ENCODE measurements around the gene ADAM15.

Gene ADAM15

GRCh38 chr1:155060736-155061135, 9.6 kb downstream of the ADAM15 start:
- H3K27ac Mint-ChIP-seq = no peak overlapping the region
- TF ChIP-seq, protein P1, sequence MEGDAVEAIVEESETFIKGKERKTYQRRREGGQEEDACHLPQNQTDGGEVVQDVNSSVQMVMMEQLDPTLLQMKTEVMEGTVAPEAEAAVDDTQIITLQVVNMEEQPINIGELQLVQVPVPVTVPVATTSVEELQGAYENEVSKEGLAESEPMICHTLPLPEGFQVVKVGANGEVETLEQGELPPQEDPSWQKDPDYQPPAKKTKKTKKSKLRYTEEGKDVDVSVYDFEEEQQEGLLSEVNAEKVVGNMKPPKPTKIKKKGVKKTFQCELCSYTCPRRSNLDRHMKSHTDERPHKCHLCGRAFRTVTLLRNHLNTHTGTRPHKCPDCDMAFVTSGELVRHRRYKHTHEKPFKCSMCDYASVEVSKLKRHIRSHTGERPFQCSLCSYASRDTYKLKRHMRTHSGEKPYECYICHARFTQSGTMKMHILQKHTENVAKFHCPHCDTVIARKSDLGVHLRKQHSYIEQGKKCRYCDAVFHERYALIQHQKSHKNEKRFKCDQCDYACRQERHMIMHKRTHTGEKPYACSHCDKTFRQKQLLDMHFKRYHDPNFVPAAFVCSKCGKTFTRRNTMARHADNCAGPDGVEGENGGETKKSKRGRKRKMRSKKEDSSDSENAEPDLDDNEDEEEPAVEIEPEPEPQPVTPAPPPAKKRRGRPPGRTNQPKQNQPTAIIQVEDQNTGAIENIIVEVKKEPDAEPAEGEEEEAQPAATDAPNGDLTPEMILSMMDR (IDR thresholded peaks at IDR 0.05) = no peak
- H3K9me3 Mint-ChIP-seq = no peaks in the 10 kb centered on the region
- DNase-seq = no peak
- H3K36me3 Mint-ChIP-seq (ENCODE audit: low read depth) = no peaks in the 10 kb centered on the region
- peaks cover 11% of the 10 kb centered on the region for H3K27me3 Mint-ChIP-seq (ENCODE audit: low read depth, poor library complexity)
- peaks cover 36% of the 10 kb centered on the region for H3K4me1 Mint-ChIP-seq
- no peak overlapping the region for H3K4me3 Mint-ChIP-seq

GRCh38 chr1:155061381-155062150, 10.4 kb downstream of the ADAM15 start:
- TF ChIP-seq, protein P1 (IDR thresholded peaks at IDR 0.05) = peak; percentile 98
- DNase-seq = peak; percentile 98
- no peaks in the 10 kb centered on the region for H3K9me3 Mint-ChIP-seq
- H3K27me3 Mint-ChIP-seq (ENCODE audit: low read depth, poor library complexity) = peaks cover 16% of the 10 kb centered on the region
- H3K4me1 Mint-ChIP-seq = peaks cover 43% of the 10 kb centered on the region
- peaks cover 7% of the 10 kb centered on the region for H3K36me3 Mint-ChIP-seq (ENCODE audit: low read depth)
- H3K27ac Mint-ChIP-seq = no peak overlapping the region
- peak overlapping the region; percentile 38 for H3K4me3 Mint-ChIP-seq

DNA sequence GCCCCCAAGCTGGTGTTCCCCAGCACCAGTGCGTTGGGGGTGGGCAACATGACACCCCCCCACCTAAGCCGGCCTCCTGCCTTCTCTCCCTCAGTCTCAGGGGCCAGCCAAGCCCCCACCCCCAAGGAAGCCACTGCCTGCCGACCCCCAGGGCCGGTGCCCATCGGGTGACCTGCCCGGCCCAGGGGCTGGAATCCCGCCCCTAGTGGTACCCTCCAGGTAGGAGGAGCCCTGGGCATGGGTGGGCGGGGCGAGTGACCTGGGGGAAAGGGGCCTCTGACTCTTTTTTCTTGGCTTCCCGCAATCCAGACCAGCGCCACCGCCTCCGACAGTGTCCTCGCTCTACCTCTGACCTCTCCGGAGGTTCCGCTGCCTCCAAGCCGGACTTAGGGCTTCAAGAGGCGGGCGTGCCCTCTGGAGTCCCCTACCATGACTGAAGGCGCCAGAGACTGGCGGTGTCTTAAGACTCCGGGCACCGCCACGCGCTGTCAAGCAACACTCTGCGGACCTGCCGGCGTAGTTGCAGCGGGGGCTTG, 11.1 kb downstream of the ADAM15 start:
- H3K27ac Mint-ChIP-seq = no peak overlapping the region

GRCh38 chr1:155062702-155063411, 11.7 kb downstream of the ADAM15 start:
- H3K36me3 Mint-ChIP-seq (ENCODE audit: low read depth) = peaks cover 20% of the 10 kb centered on the region
- peak; percentile 92 for DNase-seq
- peaks cover 16% of the 10 kb centered on the region for H3K27me3 Mint-ChIP-seq (ENCODE audit: low read depth, poor library complexity)
- H3K4me3 Mint-ChIP-seq = peak overlapping the region; percentile 89
- no peak overlapping the region for H3K27ac Mint-ChIP-seq
- no peaks in the 10 kb centered on the region for H3K9me3 Mint-ChIP-seq
- TF ChIP-seq, protein P1 (IDR thresholded peaks at IDR 0.05) = peak; percentile 82
- peaks cover 52% of the 10 kb centered on the region for H3K4me1 Mint-ChIP-seq

More for the DNA sequence above, 11.1 kb downstream of the ADAM15 start:
- Mint-ChIP-seq H3K4me1 (peaks cover 50% of the 10 kb centered on the region), H3K4me3 (peak overlapping the region; percentile 89), H3K27me3 (ENCODE audit: low read depth, poor library complexity) (peaks cover 16% of the 10 kb centered on the region), H3K9me3 (no peaks in the 10 kb centered on the region), H3K36me3 (ENCODE audit: low read depth) (peaks cover 14% of the 10 kb centered on the region)
- DNase-seq = peak; percentile 73
- TF ChIP-seq, protein P1 (IDR thresholded peaks at IDR 0.05) = no peak

DNA sequence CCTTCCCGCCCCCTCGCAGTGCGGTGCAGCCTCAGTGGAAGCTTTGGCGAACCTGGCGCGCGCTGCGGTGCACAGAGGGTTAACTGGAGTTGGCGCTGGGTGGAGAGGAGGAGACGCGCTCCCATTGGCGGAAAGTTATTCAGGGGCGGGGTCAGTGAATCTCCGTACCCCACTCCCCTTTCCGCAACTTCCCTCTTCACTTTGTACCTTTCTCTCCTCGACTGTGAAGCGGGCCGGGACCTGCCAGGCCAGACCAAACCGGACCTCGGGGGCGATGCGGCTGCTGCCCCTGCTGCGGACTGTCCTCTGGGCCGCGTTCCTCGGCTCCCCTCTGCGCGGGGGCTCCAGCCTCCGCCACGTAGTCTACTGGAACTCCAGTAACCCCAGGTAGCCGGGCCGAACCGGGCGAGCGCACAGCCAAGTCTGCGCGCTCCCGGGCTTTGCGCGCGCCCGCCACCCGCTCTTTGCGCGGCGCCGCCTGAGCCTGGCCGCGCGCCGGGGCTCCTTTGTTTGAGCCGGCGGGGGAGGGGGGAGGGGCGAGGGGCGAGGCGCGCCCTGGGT, 12.5 kb downstream of the ADAM15 start, which contains the start of gene EFNA4:
Gene EFNA4 (plus strand): TSS at position 191 of the 561 bp plus-strand sequence. CDS start 84 bp downstream, at position 275.
- TF ChIP-seq, protein P1 (IDR thresholded peaks at IDR 0.05) = no peak
- Mint-ChIP-seq H3K4me3 (peak within 1 kb of the TSS; percentile 96), H3K36me3 (ENCODE audit: low read depth) (peaks cover 21% of the 10 kb centered on the region), H3K4me1 (peaks cover 57% of the 10 kb centered on the region), H3K9me3 (no peaks in the 10 kb centered on the region), H3K27me3 (ENCODE audit: low read depth, poor library complexity) (peaks cover 18% of the 10 kb centered on the region), H3K27ac (peak within 1 kb of the TSS; percentile 96)
- DNase-seq = peak; percentile 88
